A549 treated with Hydrocortisone at 1 μM for 4 hours (cell line): ENCODE measurements around the gene USP14. TPM values are rescaled to one million over a fixed set of nuclear protein-coding genes. Genes with fewer than 3 reads are reported as not detected.

Experiments
- total RNA-seq: library from RNA; stranded (reverse); fragments of 200-300 nt; extraction: Qiagen RNA extraction; gene quantifications from 5 replicates; pipeline ENCODE4 v1.2.3, GENCODE V29; 2022

The USP14 gene
- total RNA-seq: 57.9 to 74.3 TPM (median 65.3 TPM) in 5 replicates

DNA sequence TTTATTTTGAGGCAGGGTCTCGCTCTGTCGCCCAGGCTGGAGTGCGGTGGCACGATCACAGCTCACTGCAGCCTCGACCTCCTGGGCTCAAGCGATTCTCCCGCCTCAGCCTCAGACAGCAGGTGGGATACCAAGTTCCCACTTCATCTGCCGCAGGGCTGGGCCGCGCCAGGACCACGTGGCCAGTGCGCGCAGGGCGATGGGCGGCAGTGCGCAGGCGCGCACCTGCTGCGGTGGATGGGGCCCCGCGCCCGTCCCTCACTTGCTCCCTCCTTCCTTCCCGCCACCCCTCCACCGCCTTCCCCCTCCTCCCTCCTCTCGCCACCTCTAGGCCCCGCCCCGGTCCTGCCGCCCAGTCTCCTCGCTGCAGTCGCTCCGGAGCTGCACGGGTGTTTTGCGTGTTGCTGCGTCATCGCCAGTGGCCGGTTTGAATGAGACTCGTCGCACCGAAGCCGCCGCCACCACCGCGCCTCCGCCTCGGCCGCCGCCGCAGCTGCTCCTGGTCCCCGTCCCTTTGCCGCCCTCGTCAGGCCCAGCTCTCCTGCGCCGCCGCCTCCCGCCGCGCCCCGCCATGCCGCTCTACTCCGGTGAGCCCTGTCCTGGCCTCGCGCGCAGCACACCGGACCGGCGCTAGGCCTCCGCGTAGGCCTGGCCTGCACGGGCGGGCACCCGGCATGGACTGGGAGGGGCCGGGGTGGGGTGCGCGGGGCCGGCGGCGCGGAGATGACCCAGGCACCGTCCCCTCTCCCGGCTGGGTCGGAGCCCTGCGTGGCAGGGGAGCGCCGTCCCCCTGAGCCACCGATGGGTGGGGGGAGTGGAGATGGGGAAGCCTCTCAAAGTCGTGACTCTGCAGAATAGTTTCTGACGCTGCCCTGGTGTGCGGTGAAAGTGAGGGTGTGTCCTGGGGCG, at the start of gene USP14:
USP14 (plus strand) TSS at position 430 of the 909 bp plus-strand sequence; CDS start at position 572, 142 bp downstream.

Other genes starting within 250 kb of the USP14 start
- not detected in 5 replicates for gene TUBB8B, start 108.9 kb upstream of the USP14 start, total RNA-seq
- 17.9 to 23.7 TPM (median 19.0 TPM) in 5 replicates for gene THOC1, start 109.5 kb downstream of the USP14 start, total RNA-seq